COLO668 (cell line): Measurements from ENCODE around the gene PPP1R12A.
"Not testable (repeated sequence)": the region's sequence is repeated elsewhere in the genome, so short reads cannot be mapped to it uniquely, and the experiment has no call there.

Source experiments
- DNase-seq: peaks from one replicate; lab custom pipeline; 2025; ENCODE audit not compliant: unreplicated experiment; lab: John Stamatoyannopoulos, UW

PPP1R12A gene

DNA sequence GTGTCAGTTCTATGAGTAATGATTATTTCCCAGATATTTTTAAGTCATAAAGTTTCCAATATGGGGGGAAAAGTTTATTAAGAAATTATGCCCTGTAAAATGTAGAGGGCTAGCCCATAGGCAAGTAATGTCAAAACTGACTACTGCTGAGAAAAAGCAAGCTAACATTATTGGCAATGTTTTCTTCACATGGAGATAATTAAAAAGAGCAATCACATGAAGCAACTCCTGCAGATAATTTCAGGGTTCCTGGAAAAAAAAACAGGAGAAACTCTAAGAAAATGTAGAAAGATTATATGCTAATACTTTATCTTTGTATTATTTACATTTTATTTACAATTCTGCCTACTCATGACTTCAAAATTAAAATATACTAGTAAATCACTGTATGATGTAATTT lies 39.8 kb downstream of the PPP1R12A start:
- no peak for DNase-seq

DNA sequence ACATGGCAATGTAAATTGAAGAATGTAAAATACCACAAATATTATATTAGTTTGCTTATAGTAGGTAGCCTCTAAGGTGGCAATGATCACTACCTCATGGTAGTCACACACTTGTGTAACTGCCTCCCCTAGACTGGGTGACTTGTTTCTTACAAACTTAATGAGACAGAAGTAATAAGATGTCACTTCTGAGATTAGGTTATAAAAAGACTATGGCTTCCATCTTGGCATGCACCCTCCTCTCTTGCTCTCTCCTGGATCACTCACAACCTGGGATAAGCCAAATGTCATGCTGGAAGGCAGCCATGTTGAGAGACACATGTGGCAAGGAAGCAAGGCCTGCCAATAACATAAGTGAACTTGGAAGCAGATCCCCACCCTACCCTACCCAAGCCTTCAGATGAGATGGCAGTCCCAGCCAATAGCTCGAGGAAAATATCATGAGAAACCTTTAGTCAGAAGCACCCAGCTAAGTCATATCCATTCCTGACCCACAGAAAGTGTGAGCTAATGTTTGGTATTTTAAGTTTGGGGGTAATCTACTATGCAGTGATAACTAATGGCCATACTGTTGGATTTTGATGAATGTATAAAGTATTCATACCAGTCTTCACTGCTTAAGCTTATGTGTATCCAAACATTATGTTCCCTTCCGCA lies 43.3 kb downstream of the PPP1R12A start:
- no peak for DNase-seq

DNA sequence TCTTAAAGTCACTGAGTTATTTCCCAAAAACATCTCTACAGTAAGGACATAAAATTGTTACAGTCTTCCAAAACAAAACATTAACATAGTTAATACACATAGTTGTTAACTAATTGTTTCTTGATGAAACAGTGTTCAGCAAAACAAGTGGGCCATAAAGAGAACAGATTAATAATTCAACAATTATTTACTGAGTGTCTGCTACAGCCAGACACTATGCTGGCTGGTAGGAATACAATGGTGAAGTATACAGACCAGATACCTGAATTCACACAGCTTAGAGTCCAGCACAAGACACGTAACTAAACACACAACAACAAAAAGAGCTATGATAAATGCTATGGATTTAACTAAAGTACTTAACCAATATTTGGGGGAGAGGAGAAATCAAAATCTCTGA lies 47.0 kb downstream of the PPP1R12A start:
- DNase-seq, result no peak

DNA sequence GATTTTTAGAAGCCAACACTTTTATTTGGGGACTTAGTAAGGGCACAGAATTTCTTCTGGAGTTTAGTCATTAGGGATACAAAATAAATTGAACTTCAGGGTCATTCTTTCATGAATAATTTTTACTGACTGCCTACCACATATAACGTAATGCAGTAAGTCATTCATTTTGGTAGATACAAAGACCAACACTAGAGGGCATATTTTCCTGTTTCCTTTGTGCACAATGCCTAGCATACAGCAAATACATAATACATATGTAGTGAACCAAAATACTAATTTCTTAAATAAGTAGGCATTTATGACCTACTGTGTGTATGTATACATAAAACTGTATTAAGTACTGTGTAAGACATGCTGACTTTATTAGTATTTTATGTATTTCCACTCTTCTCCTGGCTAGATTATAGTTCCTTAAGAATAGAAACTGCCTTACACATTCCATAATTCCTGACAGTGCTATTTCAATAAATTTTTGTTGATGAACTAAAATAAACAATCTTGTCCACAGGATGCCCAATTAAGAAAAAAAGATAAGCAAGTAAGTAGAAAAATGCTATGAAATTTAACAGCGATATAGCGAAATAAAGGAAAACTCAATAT lies 47.9 kb downstream of the PPP1R12A start:
- no peak for DNase-seq

DNA sequence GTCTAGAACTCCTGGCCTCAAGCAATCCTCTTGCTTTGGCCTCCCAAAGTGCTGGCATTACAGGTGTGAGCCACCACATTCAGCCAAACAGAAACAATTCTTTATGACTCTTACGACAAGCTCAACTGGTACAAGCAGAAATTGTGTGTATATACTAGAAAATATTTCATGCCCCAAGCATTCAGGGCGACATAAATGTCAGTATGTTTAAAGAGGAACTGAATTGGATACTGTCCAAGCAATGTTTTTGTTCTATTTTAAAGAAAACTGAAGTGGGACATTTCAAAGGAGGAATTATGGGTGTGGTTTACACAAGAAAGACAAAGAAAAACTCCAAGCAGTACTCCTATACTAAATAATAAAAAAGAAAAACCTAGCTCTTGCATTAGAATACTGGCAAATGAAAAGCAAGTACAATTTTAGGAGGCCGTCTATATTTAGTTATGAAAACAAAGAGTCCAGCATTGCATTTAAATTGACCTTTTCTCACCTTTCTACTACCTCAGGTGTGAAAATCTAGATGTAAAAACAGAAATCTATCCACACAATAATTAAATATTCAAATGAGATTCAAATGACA lies 48.9 kb downstream of the PPP1R12A start:
- DNase-seq, result no peak

DNA sequence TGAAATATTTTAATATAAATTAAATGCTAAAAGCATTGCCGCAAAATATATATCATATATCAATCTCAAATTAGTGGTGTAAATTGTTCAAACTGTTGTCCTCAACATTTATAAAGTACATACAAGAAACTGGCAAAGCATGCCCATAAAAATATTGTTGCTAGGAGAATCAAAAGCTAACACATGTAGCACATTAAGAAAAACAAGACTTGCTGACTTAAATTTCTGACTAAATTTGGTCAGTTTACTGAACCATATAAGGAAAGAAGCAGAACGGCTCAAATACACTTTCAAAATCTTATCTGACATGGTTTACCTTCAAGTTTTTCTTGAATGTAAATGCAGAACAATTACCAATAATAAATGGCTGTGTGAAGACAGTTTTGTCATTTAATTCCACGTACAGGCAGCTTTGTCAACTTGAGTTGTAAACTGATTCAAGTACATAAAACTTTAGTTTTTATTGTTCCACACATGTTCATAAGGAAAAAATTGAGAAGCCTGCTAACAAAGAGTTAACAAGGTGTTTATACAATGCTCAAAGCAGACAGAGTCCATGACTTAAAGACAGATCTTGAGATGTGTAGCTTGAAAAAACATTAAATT lies 50.4 kb downstream of the PPP1R12A start:
- no peak for DNase-seq

DNA sequence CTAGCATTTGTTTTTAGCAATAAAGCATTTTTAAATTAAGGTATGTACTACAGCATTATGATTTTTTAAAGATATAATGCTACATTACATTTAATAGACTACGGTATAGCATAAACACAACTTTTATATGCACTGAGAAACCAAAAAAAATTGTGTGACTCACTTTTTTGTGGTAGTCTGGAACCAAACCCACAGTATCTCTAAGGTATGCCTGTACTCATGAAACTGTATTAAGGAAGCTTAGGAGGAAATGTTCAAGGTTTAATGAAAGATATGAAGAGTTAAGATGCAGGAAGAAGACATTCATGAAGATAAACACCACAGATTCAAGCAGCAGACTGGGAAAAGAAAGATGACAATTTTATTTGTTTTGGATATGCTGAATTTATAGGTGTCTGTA lies 51.7 kb downstream of the PPP1R12A start:
- no peak for DNase-seq

DNA sequence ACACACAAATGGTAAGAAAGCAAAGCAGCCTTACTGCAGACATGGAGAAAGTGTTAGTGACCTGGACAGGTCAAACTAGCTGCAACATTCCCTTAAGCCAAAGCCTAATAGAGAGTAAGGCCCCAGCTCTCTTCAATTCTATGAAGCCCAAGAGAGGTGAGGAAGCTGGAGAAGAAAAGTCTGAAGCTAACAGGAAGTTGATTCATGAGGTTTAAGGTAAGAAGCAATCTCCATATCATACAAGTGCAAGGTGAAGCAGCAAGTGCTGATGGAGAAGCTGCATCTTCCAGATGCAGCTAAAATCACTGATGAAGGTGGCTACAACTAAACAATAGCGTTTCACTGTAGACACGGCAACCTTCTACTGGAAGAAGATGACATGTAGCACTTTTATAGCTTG lies 53.5 kb downstream of the PPP1R12A start:
- no peak for DNase-seq

DNA sequence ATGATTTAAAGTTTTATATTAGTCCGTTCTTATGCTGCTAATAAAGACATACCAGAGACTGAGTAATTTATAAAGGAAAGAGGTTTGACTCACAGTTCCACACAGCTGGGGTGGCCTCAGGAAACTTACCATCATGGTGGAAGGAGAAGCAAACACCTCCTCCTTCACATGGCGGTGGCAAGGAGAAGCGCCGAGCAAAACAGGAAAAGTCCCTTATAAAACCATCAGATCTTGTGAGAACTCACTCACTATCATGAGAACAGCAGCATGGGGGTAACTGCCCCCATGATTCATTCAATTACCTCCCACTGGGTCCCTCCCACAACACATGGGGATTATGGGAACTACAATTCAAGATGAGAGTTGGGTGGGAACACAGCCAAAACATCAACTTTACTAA lies 56.4 kb downstream of the PPP1R12A start:
- not testable (repeated sequence) for DNase-seq

DNA sequence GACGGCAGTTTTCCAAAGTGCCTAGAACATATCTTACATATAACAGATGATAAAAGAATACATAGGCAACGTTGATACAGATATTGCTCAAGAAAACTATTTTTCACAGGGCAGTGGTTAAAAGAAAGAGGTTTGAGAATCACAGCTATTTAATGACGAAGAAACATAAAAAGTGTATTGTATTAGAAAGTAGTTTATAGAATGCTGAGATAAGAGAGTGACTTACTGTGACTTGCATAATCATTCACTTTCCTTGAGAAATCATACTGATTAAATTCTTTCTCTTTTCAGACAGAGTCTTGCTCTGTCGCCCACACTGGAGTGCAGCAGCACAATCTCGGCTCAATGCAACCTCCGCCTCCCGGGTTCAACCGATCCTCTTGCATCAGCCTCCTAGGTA lies 57.7 kb downstream of the PPP1R12A start:
- no peak for DNase-seq

DNA sequence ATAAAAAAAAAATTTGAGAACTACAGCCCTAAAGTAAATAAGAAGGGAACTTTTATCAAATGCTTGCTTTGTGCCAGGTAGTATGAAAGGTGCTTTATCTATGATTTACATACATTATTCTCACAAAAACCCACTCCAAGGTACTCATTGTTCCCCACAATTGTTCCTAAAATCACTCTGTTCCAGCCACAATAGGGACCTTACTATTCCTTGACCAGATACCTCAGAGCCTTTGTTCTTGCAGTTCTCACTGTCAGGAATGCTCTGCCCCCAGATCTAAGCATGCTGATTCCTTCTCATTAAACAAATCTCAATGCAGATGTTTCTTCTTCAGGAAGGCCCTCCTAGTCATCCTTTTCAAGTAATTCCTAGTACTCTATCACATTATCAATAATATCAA lies 60.2 kb downstream of the PPP1R12A start:
- DNase-seq, result no peak

DNA sequence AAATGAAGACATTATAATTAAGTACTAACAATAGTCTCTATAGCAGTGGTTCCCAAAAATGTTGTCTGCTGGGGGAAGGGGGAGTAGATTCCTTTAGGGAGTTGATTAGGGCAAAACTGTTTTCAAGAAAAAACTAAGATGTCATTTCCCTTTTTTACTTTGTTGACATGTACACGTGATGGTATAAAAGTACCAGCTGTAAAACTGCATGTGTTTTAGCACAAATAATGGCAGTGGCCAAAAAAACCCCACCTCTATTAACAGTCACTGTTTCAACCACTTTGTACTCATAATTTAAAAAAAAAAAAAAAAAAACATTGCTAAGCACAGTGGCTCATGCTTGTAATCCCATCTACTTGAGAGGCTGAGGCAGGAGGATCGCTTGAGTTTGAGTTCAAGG lies 61.7 kb downstream of the PPP1R12A start:
- no peak for DNase-seq

DNA sequence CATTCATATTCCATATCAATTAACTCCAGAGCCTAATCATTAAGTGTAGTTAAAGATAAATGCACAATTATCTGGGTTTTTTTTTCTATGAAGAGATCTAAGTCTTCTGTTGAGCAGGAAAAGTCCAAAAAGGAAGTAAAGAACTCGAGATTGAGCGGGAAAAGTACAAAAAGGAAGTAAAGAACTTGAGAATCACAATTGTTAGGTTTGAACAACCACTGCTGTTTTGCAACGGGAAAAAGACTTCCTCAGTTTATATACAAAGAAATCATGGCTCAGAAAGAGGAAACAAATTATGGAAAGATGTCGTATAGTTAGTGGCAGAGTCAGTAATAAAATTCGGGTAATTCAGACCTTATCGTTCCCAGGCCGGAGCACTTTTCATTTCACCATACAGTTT lies 63.3 kb downstream of the PPP1R12A start:
- no peak for DNase-seq

DNA sequence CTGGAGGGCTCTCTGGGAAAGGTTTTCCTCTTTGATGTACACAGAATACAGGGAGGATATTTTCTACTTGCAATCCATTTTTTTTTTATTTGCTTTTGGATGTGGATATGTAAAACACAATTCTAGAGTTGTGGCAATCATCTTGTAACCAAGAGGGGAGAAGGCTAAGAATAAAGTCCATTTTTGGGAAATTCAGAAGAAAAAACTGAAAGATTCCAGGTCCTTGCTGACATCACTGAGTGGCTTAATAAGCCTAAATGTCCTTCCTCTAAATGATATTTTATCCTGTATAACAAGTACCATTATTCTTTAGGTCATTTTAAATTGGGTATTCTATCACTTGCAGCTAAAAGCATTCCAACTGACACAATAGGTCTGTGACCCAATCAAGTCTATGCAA lies 64.0 kb downstream of the PPP1R12A start:
- DNase-seq, result no peak

DNA sequence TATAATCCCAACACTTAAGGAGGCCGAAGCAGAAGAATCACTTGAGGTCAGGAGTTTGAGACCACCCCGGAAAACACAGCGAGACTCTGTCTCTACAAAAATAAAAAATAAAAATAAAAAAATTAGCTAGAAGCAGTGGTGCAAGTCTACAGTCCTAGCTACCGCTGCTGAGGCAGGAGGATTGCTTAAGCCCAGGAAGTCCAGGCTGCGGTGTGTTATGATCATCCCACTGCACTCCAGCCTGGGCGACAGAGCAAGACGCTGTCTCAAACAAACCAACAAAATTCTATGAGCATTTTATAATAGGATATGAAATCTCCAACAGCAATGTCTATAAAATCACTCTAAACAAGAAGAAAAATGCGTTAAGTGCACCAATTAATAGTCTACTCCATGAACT lies 75.3 kb downstream of the PPP1R12A start:
- DNase-seq, result no peak

DNA sequence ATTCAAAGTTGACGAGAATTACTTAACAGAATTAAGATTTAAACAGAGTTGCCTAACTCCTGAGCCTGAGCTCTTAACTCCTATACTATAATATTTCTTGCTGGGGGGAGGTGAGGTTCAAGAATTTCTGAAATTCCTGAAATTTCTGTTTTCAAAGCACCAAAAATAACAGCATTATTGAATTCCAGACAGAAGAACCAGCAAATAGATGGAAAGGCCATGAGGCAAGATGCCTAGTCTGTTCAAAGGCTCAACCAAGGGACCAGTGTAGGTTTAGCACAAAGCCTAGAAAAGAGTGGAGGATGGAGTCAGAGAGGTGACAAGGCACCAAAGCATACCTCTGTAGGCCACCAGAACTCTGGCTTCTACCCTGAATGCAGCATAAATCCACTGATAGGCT lies 76.4 kb downstream of the PPP1R12A start:
- no peak for DNase-seq

DNA sequence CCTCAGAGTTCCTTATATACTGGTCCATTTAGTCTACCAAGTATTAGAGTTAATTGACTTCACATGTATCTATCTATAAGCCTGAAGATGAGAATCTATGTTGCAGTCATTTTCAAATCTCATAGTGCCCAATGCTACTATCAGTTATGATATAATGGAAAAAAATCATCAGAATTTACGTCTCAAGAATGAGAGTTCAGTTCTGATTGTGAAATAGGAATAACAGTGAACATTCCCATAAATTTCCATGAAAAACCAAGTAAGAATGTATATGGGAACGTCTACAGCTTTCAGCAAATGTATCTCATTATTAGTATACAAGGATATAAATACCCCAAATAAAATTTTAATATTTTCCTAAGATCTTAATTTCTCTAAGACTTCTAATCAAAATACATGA lies 77.2 kb downstream of the PPP1R12A start:
- no peak for DNase-seq

DNA sequence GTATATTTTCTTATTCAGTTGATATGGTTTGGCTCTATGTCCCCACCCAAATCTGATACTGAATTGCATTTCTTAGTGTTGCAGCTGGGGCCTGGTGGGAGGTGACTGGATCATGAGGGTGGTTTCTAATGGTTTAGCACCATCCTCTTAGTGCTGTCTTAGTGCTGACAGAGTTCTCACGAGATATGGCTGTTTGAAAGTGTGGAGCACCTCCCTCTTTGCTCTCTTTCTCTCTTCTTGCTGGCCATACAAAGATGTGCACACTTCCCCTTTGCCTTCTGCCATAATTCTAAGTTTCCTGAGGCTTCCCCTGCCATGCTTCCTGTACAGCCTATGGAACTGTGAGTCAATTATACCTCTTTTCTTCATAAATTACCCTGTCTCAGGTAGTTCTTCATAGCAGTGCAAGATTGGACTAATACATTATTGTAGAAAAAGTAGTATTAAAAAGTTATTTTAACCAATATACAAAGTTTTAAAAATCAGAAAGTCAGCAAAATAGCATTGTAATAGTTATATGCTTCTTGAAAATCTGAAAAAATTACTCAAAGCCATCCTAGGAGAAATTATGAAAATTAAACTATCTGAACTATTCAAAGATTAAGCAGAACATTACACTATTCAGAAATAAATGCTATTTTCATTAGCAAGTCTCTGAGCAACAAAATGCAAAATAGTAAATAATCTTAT lies 84.1 kb downstream of the PPP1R12A start:
- DNase-seq, result no peak

DNA sequence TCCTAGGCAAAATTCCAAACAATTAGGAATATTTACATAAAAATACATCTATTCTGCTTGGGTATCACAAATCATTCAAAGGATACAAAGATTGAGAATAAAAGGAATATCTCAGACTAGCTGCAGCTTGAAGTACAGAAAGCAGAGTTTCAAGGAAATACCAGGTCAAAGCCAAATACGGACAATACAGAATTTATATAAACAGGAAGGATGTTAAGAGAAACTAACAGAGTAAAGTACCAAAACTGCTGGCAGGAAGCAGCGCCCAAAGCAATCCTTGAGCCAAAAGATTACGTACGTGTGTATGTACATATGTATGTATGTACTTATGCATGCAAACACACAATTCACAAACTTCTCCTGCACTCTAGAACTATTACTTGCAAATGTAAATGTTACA lies 86.6 kb downstream of the PPP1R12A start:
- no peak for DNase-seq

DNA sequence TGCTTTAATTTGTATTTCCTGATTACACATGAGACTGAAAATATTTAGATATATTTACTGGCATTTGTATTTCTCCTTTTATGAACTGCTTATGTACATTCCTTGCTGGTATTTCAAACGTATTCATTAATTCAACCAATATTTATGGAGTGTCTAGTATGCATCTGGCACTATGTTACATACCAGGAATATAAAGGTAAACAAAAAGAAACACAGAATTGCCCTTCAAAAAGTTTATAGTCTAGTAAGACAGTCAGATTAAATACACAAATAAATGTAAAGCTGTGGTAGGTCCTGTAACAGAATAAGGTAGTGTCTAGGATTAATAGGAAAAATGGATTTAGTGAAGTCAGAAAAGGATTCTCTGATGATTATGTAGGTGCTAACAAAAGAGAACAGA lies 87.5 kb downstream of the PPP1R12A start:
- no peak for DNase-seq

DNA sequence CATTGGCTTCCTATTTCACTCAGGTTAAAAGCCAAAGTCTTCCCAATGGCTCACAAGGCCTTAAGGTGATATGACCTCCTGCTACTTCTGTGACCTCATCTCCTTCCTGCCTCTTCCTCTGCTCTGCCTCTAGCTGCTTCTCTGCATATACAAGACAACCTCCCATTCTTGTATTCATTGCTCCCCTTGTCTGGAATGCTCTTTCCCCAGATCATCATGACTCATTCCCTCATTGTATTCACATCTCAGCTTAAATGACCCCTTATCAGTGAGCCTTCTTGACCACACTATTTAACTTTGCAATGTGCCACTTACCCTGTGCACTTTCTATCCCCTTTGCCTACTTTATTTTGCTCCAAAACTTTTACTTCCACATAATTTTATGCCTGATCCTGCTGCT lies 90.2 kb downstream of the PPP1R12A start:
- DNase-seq, result no peak

DNA sequence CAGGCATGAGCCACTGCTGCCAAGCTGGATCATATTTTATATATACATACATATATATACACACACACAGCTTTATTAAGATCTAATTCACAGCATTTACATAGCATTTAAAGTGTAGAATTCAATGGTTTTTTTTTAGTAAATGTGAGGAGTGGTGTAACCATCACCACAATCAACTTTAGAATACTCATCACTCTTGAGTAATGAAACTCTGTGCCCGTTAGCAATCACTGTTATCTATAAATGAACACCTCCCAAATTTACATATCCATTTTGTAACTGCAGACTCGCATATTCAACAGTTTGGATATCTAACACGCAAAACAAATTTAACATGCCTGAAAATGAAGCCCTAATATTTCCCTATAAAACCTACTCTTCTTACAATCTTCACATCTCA lies 90.9 kb downstream of the PPP1R12A start:
- DNase-seq, result no peak
